IMR-90 (cell line): ENCODE measurements around the gene DDOST. TPM values are rescaled to one million over a fixed set of nuclear protein-coding genes. Genes with fewer than 3 reads are reported as not detected.

Experiments used
- ATAC-seq: fragments of 200-7000 bp; cut with Tn5 transposase; 2 replicates; pipeline ENCODE4 v1.9.1; 2020; ENCODE audit warnings: low read depth, mild to moderate bottlenecking, moderate library complexity
- BruUV-seq: library from RNA; stranded (reverse); fragments of 400-500 nt; replicated peaks from 2 replicates; lab custom pipeline; 2021; lab: Mats Ljungman, UMichigan
- CTCF ChIA-PET: fragments of 300-600 bp; formaldehyde crosslinking; extraction: SDS; loops from one replicate; lab custom pipeline; 2021; ENCODE audit warnings: antibody characterized with exemption; lab: Yijun Ruan, JAX
- POLR2A ChIA-PET: fragments of 300-600 bp; sonication (Branson Sonifier 250); formaldehyde crosslinking; loops from one replicate; lab custom pipeline; 2022; ENCODE audit warnings: antibody characterized with exemption; ENCODE audit not compliant: unreplicated experiment; lab: Charles Lee
- DNase-seq: peaks from one replicate; pipeline ENCODE4 v3.0.0; 2013
- H2AFZ ChIP-seq: replicated peaks from 2 replicates; pipeline ENCODE3; 2013; ENCODE audit warnings: low read length, mild to moderate bottlenecking; ENCODE audit not compliant: poor library complexity
- H2AK5ac ChIP-seq: 2 replicates; pipeline ENCODE4 v1.6.1; 2013; ENCODE audit warnings: low read depth, low read length, inconsistent platforms
- H2AK9ac ChIP-seq: replicated peaks from 2 replicates; pipeline ENCODE3; 2013; ENCODE audit warnings: mild to moderate bottlenecking, low read depth, low read length, moderate library complexity; ENCODE audit not compliant: poor library complexity
- H2BK120ac ChIP-seq: 2 replicates; pipeline ENCODE4 v1.6.1; 2013; ENCODE audit warnings: low read depth, low read length, inconsistent platforms
- H2BK15ac ChIP-seq: 3 replicates; pipeline ENCODE4 v1.6.1; 2013; ENCODE audit warnings: low read depth, low read length, inconsistent platforms
- H2BK20ac ChIP-seq: 2 replicates; pipeline ENCODE4 v1.6.1; 2013; ENCODE audit warnings: low read depth, mild to moderate bottlenecking, inconsistent platforms, low read length, moderate library complexity
- H2BK5ac ChIP-seq: 2 replicates; pipeline ENCODE4 v1.6.1; 2013; ENCODE audit warnings: mild to moderate bottlenecking, low read depth, low read length, inconsistent platforms; ENCODE audit not compliant: poor library complexity, severe bottlenecking
- H3K14ac ChIP-seq: replicated peaks from 2 replicates; pipeline ENCODE4 v1.6.1; 2013; ENCODE audit warnings: low read depth, low read length, inconsistent platforms
- H3K18ac ChIP-seq: 2 replicates; pipeline ENCODE4 v1.6.1; 2013; ENCODE audit warnings: low read depth, low read length, control low read depth
- H3K23ac ChIP-seq: 2 replicates; pipeline ENCODE4 v1.6.1; 2013; ENCODE audit warnings: low read depth, low read length, inconsistent platforms
- H3K27ac ChIP-seq: 2 replicates; pipeline ENCODE4 v1.5.1; 2013; ENCODE audit warnings: mild to moderate bottlenecking, control low read depth, low read length; ENCODE audit not compliant: insufficient read depth
- H3K27me3 ChIP-seq: 2 replicates; pipeline ENCODE4 v1.6.1; 2013; ENCODE audit warnings: low read length; ENCODE audit not compliant: control insufficient read depth, insufficient read depth
- H3K36me3 ChIP-seq: 2 replicates; pipeline ENCODE4 v1.6.1; 2013; ENCODE audit warnings: low read length, mixed read lengths; ENCODE audit not compliant: control insufficient read depth, insufficient read depth
- H3K4ac ChIP-seq: 2 replicates; pipeline ENCODE4 v1.6.1; 2013; ENCODE audit warnings: low read depth, low read length, inconsistent platforms
- H3K4me1 ChIP-seq: 2 replicates; pipeline ENCODE4 v1.6.1; 2013; ENCODE audit warnings: low read length, mixed read lengths; ENCODE audit not compliant: control insufficient read depth, insufficient read depth
- H3K4me2 ChIP-seq: 2 replicates; pipeline ENCODE4 v1.6.1; 2013; ENCODE audit warnings: low read depth, mild to moderate bottlenecking, control low read depth, low read length, moderate library complexity
- H3K4me3 ChIP-seq: 2 replicates; pipeline ENCODE4 v1.5.1; 2013; ENCODE audit warnings: low read depth, mild to moderate bottlenecking, control low read depth, low read length, moderate library complexity; ENCODE audit not compliant: insufficient read depth
- H3K56ac ChIP-seq: 2 replicates; pipeline ENCODE4 v1.6.1; 2013; ENCODE audit warnings: low read length, inconsistent platforms; ENCODE audit not compliant: insufficient read depth; ENCODE audit errors: extremely low read depth
- H3K79me1 ChIP-seq, 2 experiments: 2 replicates each; pipeline ENCODE4 v1.6.1; 2013; ENCODE audit warnings: low read length in 2 of 2, inconsistent platforms in 1 of 2, low read depth in 1 of 2
- H3K9ac ChIP-seq: 2 replicates; pipeline ENCODE4 v1.6.1; 2013; ENCODE audit warnings: low read depth, low read length, control low read depth
- H3K9me1 ChIP-seq: 2 replicates; pipeline ENCODE4 v1.6.1; 2013; ENCODE audit warnings: low read length, inconsistent platforms; ENCODE audit not compliant: insufficient read depth
- H3K9me3 ChIP-seq: 2 replicates; pipeline ENCODE4 v1.6.1; 2013; ENCODE audit warnings: low read length; ENCODE audit not compliant: control insufficient read depth, insufficient read depth
- H4K20me1 ChIP-seq: 2 replicates; pipeline ENCODE4 v1.6.1; 2013; ENCODE audit warnings: low read length, inconsistent platforms; ENCODE audit not compliant: insufficient read depth
- H4K5ac ChIP-seq: 2 replicates; pipeline ENCODE4 v1.6.1; 2013; ENCODE audit warnings: mild to moderate bottlenecking, low read depth, low read length, control low read depth
- H4K8ac ChIP-seq, 2 experiments: 2 replicates each; pipeline ENCODE4 v1.6.1; 2013; ENCODE audit warnings: low read depth in 2 of 2, low read length in 2 of 2, control low read depth in 1 of 2, inconsistent platforms in 1 of 2
- H4K91ac ChIP-seq: 2 replicates; pipeline ENCODE4 v1.6.1; 2013; ENCODE audit warnings: low read depth, low read length, inconsistent platforms; ENCODE audit not compliant: insufficient read depth
- BHLHE40 ChIP-seq: fragments of 150-350 bp; IDR thresholded peaks from 2 replicates; pipeline ENCODE4 v1.6.1; 2016; ENCODE audit warnings: mild to moderate bottlenecking, low read depth, low read length
- CEBPB ChIP-seq: IDR thresholded peaks from 2 replicates; pipeline ENCODE4 v1.6.1; 2012; ENCODE audit warnings: low read depth, low read length, improper control_type of control experiment
- CHD1 ChIP-seq: IDR thresholded peaks from 2 replicates; pipeline ENCODE4 v1.6.1; 2012; ENCODE audit warnings: low read depth, low read length, improper control_type of control experiment
- CTCF ChIP-seq: conservative IDR thresholded peaks from 2 replicates; pipeline ENCODE4 v1.5.1; 2012; ENCODE audit warnings: mild to moderate bottlenecking, low read depth, low read length, improper control_type of control experiment
- ELK1 ChIP-seq: fragments of 150-350 bp; IDR thresholded peaks from 2 replicates; pipeline ENCODE4 v1.6.1; 2016; ENCODE audit warnings: low read depth, mild to moderate bottlenecking, low read length, moderate library complexity, borderline replicate concordance
- FOS ChIP-seq: fragments of 150-350 bp; IDR thresholded peaks from 2 replicates; pipeline ENCODE4 v1.6.1; 2016; ENCODE audit warnings: low read depth, low read length
- MAFK ChIP-seq: IDR thresholded peaks from 2 replicates; pipeline ENCODE4 v1.6.1; 2012; ENCODE audit warnings: low read depth, low read length, improper control_type of control experiment
- MAZ ChIP-seq: IDR thresholded peaks from 2 replicates; pipeline ENCODE4 v1.6.1; 2012; ENCODE audit warnings: low read depth, mild to moderate bottlenecking, low read length, improper control_type of control experiment, moderate library complexity, borderline replicate concordance
- MXI1 ChIP-seq: IDR thresholded peaks from 2 replicates; pipeline ENCODE4 v1.6.1; 2012; ENCODE audit warnings: low read depth, mild to moderate bottlenecking, low read length, moderate library complexity, borderline replicate concordance
- NFE2L2 ChIP-seq: fragments of 150-350 bp; IDR thresholded peaks from 2 replicates; pipeline ENCODE4 v1.6.1; 2016; ENCODE audit warnings: low read depth, mild to moderate bottlenecking, low read length
- POLR2A ChIP-seq: IDR thresholded peaks from 2 replicates; pipeline ENCODE4 v1.6.1; 2012; ENCODE audit warnings: mild to moderate bottlenecking, low read depth, low read length
- RAD21 ChIP-seq: IDR thresholded peaks from 2 replicates; pipeline ENCODE4 v1.6.1; 2012; ENCODE audit warnings: low read length, improper control_type of control experiment
- RCOR1 ChIP-seq: IDR thresholded peaks from 2 replicates; pipeline ENCODE4 v1.6.1; 2012; ENCODE audit warnings: mild to moderate bottlenecking, low read length, improper control_type of control experiment; ENCODE audit not compliant: insufficient replicate concordance
- RFX5 ChIP-seq: IDR thresholded peaks from 2 replicates; pipeline ENCODE4 v1.8.0; 2012; ENCODE audit warnings: low read depth, mild to moderate bottlenecking, low read length, moderate library complexity
- SMC3 ChIP-seq: fragments of 150-350 bp; IDR thresholded peaks from 2 replicates; pipeline ENCODE4 v1.6.1; 2016; ENCODE audit warnings: low read depth, mild to moderate bottlenecking, antibody characterized with exemption, low read length, moderate library complexity
- USF2 ChIP-seq: fragments of 150-350 bp; IDR thresholded peaks from 2 replicates; pipeline ENCODE4 v1.6.1; 2017; ENCODE audit warnings: mild to moderate bottlenecking, antibody characterized with exemption, low read length, low read depth
- WGBS, 2 experiments: methylation state at CpG; one replicate each; pipeline versions ENCODE4 v1.1.5 to v1.1.7; 2013; ENCODE audit warnings: missing lambda C conversion rate in 2 of 2; ENCODE audit not compliant: insufficient read length in 1 of 2; ENCODE audit errors: extremely low coverage in 2 of 2; 5-methylcytosine and 5-hydroxymethylcytosine counted together
- dilution Hi-C: fragments of 300-500 bp; cut with HindIII; formaldehyde crosslinking; loops from one replicate; pipeline ENCODE4 v1.14.3; 2018; ENCODE audit warnings: low sequenced_read_pairs; ENCODE audit not compliant: unreplicated experiment
- in situ Hi-C: fragments of 300-500 bp; cut with MboI; formaldehyde crosslinking; loops from 3 replicates; pipeline ENCODE4 v1.14.3; 2019; ENCODE audit warnings: low sequenced_read_pairs, inconsistent platforms, mixed read lengths
- intact Hi-C: fragments of 100-400 bp; cut with micrococcal nuclease; formaldehyde crosslinking; loops from 2 replicates; pipeline ENCODE4 v1.10.0; 2022
- polyA plus RNA-seq, 3 experiments: library from polyadenylated mRNA; depleted of rRNA; stranded (reverse); fragments of >200 nt; gene quantifications; 2 replicates each; pipeline ENCODE4 v1.2.3, GENCODE V29; 2012; ENCODE audit warnings: low replicate concordance in 1 of 3
- total RNA-seq: library from RNA; depleted of rRNA; stranded (reverse); fragments of >200 nt; gene quantifications from 2 replicates; pipeline ENCODE4 v1.2.3, GENCODE V29; 2012

DDOST gene
- total and polyA plus RNA-seq, 2 of the 4 experiments (the other 2 are of a cell fraction): 179 to 477 TPM

DNA sequence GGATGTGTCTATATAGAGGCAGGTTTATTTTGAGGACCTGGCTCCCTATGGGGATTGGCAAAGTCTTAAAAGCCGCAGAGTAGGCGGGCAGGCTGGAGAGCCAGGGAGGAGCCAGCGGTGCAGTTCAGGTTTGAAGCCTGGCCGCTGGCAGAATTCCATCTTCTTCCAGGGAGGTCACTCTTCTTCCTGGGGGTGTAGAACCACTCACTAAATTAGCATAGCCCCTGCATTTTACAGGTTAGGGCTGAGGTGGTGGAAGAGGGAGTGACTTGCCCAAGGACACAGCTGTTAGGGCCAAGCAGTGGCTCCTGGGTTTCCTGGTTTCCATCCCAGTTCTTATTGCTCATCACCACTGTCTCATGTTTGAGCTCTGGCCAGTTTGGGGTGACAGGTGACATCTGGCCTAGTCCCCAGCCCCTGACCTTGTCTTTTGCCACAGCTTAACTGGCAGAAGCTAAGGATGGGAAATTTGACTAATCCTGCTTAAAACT lies 26.5 kb downstream of the DDOST start:
- POLR2A ChIA-PET: no interaction called here
- Histone ChIP-seq H3K9ac (no peak overlapping the region), H3K56ac (no peak overlapping the region)

More for the DNA sequence above, 26.5 kb downstream of the DDOST start:
- peaks cover 14% of the 10 kb centered on the region for H3K9me1 ChIP-seq
- no peak overlapping the region for H4K5ac ChIP-seq
- no peak overlapping the region for H2BK120ac ChIP-seq
- H3K4me1 ChIP-seq: no peaks in the 10 kb centered on the region
- DNase-seq: peak; percentile 25
- H2BK20ac ChIP-seq: no peak overlapping the region
- peaks cover 15% of the 10 kb centered on the region for H3K36me3 ChIP-seq
- H3K9me3 ChIP-seq: no peaks in the 10 kb centered on the region
- CTCF ChIA-PET: interaction anchor here (1.1 to 2.1 kb wide), 3 partner anchors 16 to 60 kb away, joined by 3 to 25 read pairs (median 4); no protein-coding TSS in a partner anchor
- peak overlapping the region; percentile 26 for H2AFZ ChIP-seq
- peaks cover 10 to 26% of the 10 kb centered on the region in 2 experiments for H3K79me1 ChIP-seq
- no peak overlapping the region for H2AK9ac ChIP-seq
- dilution Hi-C loops: no loop called here
- BruUV-seq: no TSS peak
- TF ChIP-seq CEBPB: no peak
- TF ChIP-seq MXI1: no peak
- no peak for TF ChIP-seq USF2
- no peak for TF ChIP-seq FOS
- TF ChIP-seq MAFK: no peak
- TF ChIP-seq MAZ: no peak
- no peak for TF ChIP-seq BHLHE40
- TF ChIP-seq SMC3: no peak
- TF ChIP-seq POLR2A: no peak
- TF ChIP-seq RCOR1: no peak
- no peak for TF ChIP-seq RFX5
- no peak for TF ChIP-seq RAD21
- no peak for TF ChIP-seq CHD1
- TF ChIP-seq NFE2L2: no peak
- TF ChIP-seq ELK1: no peak
- no peak for TF ChIP-seq CTCF
- no peak overlapping the region for H4K8ac ChIP-seq
- H3K4me3 ChIP-seq: peak overlapping the region; percentile 84
- H2BK15ac ChIP-seq: 0 out of 3 replicates have a peak overlapping the region, but pooled peaks have one; percentile 1
- H2BK5ac ChIP-seq: no peak overlapping the region
- no peak overlapping the region for H3K4ac ChIP-seq
- no CpG with 5 or more reads among the region's 4 CpGs for WGBS, 2 experiments
- 0 out of 2 replicates have a peak, but pooled peaks cover 4% of the 10 kb centered on the region for H3K27me3 ChIP-seq
- peak; percentile 10; the same call in 1 of the 2 replicates for ATAC-seq
- H2AK5ac ChIP-seq: no peak overlapping the region
- no peak overlapping the region for H3K18ac ChIP-seq
- H3K4me2 ChIP-seq: peak overlapping the region; percentile 97
- H3K14ac ChIP-seq: no peak overlapping the region
- no peak overlapping the region for H3K23ac ChIP-seq
- H3K27ac ChIP-seq: no peak overlapping the region
- H4K91ac ChIP-seq: no peak overlapping the region
- in situ Hi-C loops: loop anchor here (5.0 to 25.0 kb wide), 3 partner anchors 62 to 422 kb away; no protein-coding TSS in a partner anchor
- intact Hi-C loops: loop anchor here (5.0 kb wide), 2 partner anchors 417 to 717 kb away; no protein-coding TSS in a partner anchor
- H4K20me1 ChIP-seq: peaks cover 10% of the 10 kb centered on the region; the same call in 1 of the 2 replicates
